Measurements from ENCODE around the gene EGFLAM.

EGFLAM gene

DNA sequence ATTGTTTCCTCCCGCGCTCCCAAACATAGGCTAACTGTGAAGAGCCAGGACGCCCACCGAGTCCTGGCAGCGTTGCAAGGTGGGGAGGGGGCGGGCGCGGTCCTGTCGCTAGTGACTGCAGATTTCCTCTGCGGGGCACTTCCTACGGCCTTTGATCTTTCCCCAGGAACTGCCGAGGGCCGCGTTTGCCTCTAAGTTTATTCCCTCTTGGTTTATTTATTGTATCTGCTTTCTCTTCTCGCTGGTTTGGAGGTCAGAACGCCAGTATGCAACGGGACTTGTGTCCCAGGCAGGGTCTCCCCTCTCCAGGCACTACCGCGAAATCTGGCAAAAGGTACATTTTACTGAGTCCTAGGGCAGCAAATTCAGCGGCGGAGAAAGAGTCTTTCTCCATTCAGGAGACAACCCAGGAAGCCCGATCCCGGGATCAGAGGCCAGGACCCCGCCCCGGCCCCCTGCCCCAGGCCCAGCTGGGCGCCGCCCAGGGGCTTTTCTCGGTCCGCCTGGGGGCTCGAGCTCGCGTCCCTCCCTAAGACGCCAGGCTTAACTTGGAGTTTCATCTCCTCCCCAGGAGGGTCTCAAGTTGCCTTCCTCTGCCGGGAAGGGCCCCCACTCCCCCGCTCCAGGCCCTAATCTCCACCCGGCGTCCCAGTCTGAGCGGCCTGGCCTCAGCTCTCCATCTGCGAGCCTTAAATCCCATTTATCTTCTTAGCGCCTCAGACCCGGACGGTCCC, 884 bp upstream of the EGFLAM start:
- no peak overlapping the region for H3K4me3 ChIP-seq (ENCODE audit: low read depth, low read length, poor library complexity, severe bottlenecking)
- H3F3A ChIP-seq (ENCODE audit: insufficient read depth, low read length) = no peaks in the 10 kb centered on the region
- no peak overlapping the region for H3K9ac ChIP-seq (ENCODE audit: low read length)
- H3K4me1 ChIP-seq (ENCODE audit: insufficient read depth, low read length, severe bottlenecking) = no peaks in the 10 kb centered on the region
- H3K27ac ChIP-seq (ENCODE audit: low read depth, low read length, poor library complexity, severe bottlenecking) = no peak overlapping the region
- H3K9me3 ChIP-seq (ENCODE audit: low read length) = no peaks in the 10 kb centered on the region
- TF ChIP-seq EZH2 (IDR thresholded peaks at IDR 0.05; ENCODE audit: borderline replicate concordance, low read length) = no peak
- TF ChIP-seq, protein P1, sequence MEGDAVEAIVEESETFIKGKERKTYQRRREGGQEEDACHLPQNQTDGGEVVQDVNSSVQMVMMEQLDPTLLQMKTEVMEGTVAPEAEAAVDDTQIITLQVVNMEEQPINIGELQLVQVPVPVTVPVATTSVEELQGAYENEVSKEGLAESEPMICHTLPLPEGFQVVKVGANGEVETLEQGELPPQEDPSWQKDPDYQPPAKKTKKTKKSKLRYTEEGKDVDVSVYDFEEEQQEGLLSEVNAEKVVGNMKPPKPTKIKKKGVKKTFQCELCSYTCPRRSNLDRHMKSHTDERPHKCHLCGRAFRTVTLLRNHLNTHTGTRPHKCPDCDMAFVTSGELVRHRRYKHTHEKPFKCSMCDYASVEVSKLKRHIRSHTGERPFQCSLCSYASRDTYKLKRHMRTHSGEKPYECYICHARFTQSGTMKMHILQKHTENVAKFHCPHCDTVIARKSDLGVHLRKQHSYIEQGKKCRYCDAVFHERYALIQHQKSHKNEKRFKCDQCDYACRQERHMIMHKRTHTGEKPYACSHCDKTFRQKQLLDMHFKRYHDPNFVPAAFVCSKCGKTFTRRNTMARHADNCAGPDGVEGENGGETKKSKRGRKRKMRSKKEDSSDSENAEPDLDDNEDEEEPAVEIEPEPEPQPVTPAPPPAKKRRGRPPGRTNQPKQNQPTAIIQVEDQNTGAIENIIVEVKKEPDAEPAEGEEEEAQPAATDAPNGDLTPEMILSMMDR (IDR thresholded peaks at IDR 0.05; ENCODE audit: low read length) = no peak
- H3K27me3 ChIP-seq (ENCODE audit: insufficient read depth, low read length) = no peaks in the 10 kb centered on the region
- H2AFZ ChIP-seq (ENCODE audit: low read length) = no peak overlapping the region
- H4K20me1 ChIP-seq (ENCODE audit: insufficient read depth, low read length) = no peaks in the 10 kb centered on the region
- no peaks in the 10 kb centered on the region for H3K9me2 ChIP-seq (ENCODE audit: low read depth, low read length)
- H3K79me2 ChIP-seq (ENCODE audit: insufficient read depth, low read length) = no peaks in the 10 kb centered on the region
- no peaks in the 10 kb centered on the region for H3K36me3 ChIP-seq (ENCODE audit: insufficient read depth, low read length)
- H3K4me2 ChIP-seq (ENCODE audit: low read length) = no peak overlapping the region

DNA sequence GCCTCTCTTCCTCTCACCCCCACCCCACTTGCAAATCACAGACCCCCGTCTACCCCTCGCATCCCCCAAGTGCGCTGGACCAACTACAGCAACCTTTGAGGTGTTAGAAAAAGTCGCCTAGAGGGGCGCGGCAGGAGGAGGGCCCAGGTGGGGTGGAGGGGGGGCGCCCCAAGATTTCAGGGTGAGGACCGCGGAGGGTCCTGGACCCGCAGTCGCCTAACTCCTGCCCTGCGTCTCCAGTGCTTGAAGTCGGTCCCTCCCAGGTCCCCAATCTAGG, 379 bp upstream of the EGFLAM start:
- H3K9me3 ChIP-seq (ENCODE audit: low read length) = no peaks in the 10 kb centered on the region
- no peak overlapping the region for H3K9ac ChIP-seq (ENCODE audit: low read length)
- H3K4me3 ChIP-seq (ENCODE audit: low read depth, low read length, poor library complexity, severe bottlenecking) = no peak overlapping the region
- no peaks in the 10 kb centered on the region for H3F3A ChIP-seq (ENCODE audit: insufficient read depth, low read length)
- H3K27me3 ChIP-seq (ENCODE audit: insufficient read depth, low read length) = no peaks in the 10 kb centered on the region
- H3K36me3 ChIP-seq (ENCODE audit: insufficient read depth, low read length) = no peaks in the 10 kb centered on the region
- H3K79me2 ChIP-seq (ENCODE audit: insufficient read depth, low read length) = no peaks in the 10 kb centered on the region
- no peak overlapping the region for H2AFZ ChIP-seq (ENCODE audit: low read length)
- no peaks in the 10 kb centered on the region for H3K4me1 ChIP-seq (ENCODE audit: insufficient read depth, low read length, severe bottlenecking)
- no peak overlapping the region for H3K27ac ChIP-seq (ENCODE audit: low read depth, low read length, poor library complexity, severe bottlenecking)
- no peaks in the 10 kb centered on the region for H3K9me2 ChIP-seq (ENCODE audit: low read depth, low read length)
- H4K20me1 ChIP-seq (ENCODE audit: insufficient read depth, low read length) = no peaks in the 10 kb centered on the region
- TF ChIP-seq EZH2 (IDR thresholded peaks at IDR 0.05; ENCODE audit: borderline replicate concordance, low read length) = no peak
- TF ChIP-seq, protein P1 (IDR thresholded peaks at IDR 0.05; ENCODE audit: low read length) = no peak
- no peak overlapping the region for H3K4me2 ChIP-seq (ENCODE audit: low read length)

DNA sequence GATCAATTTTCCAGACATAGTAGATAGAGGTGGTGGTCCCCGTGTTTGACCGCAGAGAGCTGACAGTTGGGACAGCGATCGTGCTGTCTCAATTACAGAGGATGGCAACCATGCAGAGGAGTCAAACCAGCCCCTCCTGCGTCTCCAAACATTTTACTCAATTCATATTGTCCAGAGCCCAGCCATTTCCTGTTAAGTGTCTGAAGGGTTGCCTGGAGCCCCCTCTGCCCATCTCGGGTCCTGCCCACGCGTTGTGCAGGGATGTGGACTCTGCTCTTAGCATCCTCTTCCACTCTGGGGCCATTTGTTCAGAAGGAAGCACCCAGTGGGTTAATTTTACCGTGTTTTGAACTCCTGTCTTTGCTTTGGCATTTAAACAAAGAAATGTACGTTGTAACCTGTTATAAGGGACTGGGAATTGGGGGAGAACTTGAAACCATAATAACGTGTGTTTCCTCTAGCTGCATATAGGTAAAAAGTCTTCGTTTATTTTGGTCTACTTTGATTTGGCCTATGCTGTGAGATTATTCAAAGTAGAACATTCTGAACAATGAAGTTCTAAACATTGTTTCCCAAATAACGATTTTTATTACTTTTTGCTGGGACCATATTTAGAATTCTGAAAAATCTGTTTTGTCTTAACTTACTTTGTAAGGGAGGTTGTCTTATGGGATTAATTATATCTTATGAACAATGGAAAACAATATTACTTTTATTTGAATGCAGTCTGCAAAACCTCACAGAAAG, 876 bp downstream of the EGFLAM start:
- H3K9ac ChIP-seq (ENCODE audit: low read length) = no peak overlapping the region
- no peak overlapping the region for H2AFZ ChIP-seq (ENCODE audit: low read length)
- no peaks in the 10 kb centered on the region for H3K9me2 ChIP-seq (ENCODE audit: low read depth, low read length)
- no peaks in the 10 kb centered on the region for H3K36me3 ChIP-seq (ENCODE audit: insufficient read depth, low read length)
- TF ChIP-seq, protein P1 (IDR thresholded peaks at IDR 0.05; ENCODE audit: low read length) = no peak
- TF ChIP-seq EZH2 (IDR thresholded peaks at IDR 0.05; ENCODE audit: borderline replicate concordance, low read length) = no peak
- no peak overlapping the region for H3K4me2 ChIP-seq (ENCODE audit: low read length)
- H3K27me3 ChIP-seq (ENCODE audit: insufficient read depth, low read length) = no peaks in the 10 kb centered on the region
- no peaks in the 10 kb centered on the region for H3K79me2 ChIP-seq (ENCODE audit: insufficient read depth, low read length)
- no peaks in the 10 kb centered on the region for H3K9me3 ChIP-seq (ENCODE audit: low read length)
- no peak overlapping the region for H3K4me3 ChIP-seq (ENCODE audit: low read depth, low read length, poor library complexity, severe bottlenecking)
- no peaks in the 10 kb centered on the region for H4K20me1 ChIP-seq (ENCODE audit: insufficient read depth, low read length)
- no peaks in the 10 kb centered on the region for H3K4me1 ChIP-seq (ENCODE audit: insufficient read depth, low read length, severe bottlenecking)
- H3F3A ChIP-seq (ENCODE audit: insufficient read depth, low read length) = no peaks in the 10 kb centered on the region
- H3K27ac ChIP-seq (ENCODE audit: low read depth, low read length, poor library complexity, severe bottlenecking) = no peak overlapping the region

Data from OCI-LY1 (cell line).